Fibroblast of the aortic adventitia (primary cell): ENCODE data around the gene RABL3. TPM values are rescaled to one million over a fixed set of nuclear protein-coding genes. Genes with fewer than 3 reads are reported as not detected.
A peak's percentile ranks its signal among the peaks of the same experiment; 100 is the strongest.

Experiments used
- DNase-seq: peaks from one replicate; pipeline ENCODE4 v3.0.0-alpha.2; 2010; ENCODE audit warnings: low read depth
- H3K4me3 ChIP-seq: 2 replicates; pipeline ENCODE4 v1.5.1; 2011; ENCODE audit warnings: low read depth, mild to moderate bottlenecking, control low read depth, low read length, moderate library complexity
- total RNA-seq: library from RNA; depleted of rRNA; stranded (reverse); fragments of >200 nt; gene quantifications from 2 replicates; pipeline ENCODE4 v1.2.3, GENCODE V29; 2012; ENCODE audit warnings: low replicate concordance
- TF ChIP-seq, protein P1 (sequence below): IDR thresholded peaks from 2 replicates; pipeline ENCODE4 v1.5.1; 2011; ENCODE audit warnings: mild to moderate bottlenecking, low read length, control low read depth, inconsistent platforms; ENCODE audit not compliant: insufficient read depth

Gene RABL3
- total RNA-seq, 1 donor = 18.3 TPM

DNA sequence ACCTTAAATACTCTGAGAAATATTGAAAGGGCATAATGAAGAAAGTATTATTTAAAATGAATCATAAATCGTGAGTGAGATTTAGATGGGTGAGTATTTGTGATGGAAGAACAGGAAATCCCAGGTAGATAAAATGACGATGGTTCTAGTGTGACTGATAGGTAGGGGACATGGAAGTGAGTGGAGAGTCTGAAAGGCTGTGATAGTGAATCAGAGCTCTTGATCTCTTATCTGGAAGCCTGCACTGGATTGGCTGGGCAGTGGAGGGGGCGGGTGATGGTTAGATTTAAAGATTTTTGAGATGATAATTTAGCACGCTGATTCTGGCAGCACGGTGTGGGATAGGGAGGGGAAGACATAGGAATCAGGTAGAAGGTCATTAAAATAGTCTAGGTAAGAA lies 80.4 kb downstream of the RABL3 start:
- no peak overlapping the region for H3K4me3 ChIP-seq
- TF ChIP-seq, protein P1, sequence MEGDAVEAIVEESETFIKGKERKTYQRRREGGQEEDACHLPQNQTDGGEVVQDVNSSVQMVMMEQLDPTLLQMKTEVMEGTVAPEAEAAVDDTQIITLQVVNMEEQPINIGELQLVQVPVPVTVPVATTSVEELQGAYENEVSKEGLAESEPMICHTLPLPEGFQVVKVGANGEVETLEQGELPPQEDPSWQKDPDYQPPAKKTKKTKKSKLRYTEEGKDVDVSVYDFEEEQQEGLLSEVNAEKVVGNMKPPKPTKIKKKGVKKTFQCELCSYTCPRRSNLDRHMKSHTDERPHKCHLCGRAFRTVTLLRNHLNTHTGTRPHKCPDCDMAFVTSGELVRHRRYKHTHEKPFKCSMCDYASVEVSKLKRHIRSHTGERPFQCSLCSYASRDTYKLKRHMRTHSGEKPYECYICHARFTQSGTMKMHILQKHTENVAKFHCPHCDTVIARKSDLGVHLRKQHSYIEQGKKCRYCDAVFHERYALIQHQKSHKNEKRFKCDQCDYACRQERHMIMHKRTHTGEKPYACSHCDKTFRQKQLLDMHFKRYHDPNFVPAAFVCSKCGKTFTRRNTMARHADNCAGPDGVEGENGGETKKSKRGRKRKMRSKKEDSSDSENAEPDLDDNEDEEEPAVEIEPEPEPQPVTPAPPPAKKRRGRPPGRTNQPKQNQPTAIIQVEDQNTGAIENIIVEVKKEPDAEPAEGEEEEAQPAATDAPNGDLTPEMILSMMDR = no peak
- DNase-seq = no peak

- H3K4me3 ChIP-seq = no peak overlapping the region
- peak; percentile 31 for DNase-seq
- TF ChIP-seq, protein P1 = no peak
These were observed 81.0 kb downstream of the RABL3 start for GRCh38 chr3:120661106-120661905.

- TF ChIP-seq, protein P1 = no peak
- DNase-seq = no peak
- no peak overlapping the region for H3K4me3 ChIP-seq
These were observed 82.5 kb downstream of the RABL3 start for GRCh38 chr3:120659834-120660233.

DNA sequence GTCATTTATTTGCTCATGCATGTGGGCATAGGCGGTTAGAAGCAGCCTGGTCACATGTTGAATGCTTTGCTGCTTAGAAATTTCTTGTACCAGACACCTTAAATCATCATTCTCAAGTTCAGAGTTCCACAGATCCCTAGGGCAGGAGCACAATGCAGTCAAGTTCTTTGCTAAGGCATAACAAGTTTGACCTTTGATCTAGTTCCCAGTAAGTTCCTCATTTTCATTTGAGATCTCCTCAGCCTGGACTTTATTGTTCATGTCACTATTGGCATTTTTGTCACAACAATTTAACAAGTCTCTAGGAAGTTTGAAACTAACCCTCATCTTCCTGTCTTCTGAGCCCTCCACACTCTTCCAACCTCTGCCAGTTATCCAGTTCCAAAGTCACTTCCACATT lies 83.0 kb downstream of the RABL3 start:
- no peak for DNase-seq
- TF ChIP-seq, protein P1 = no peak
- H3K4me3 ChIP-seq = no peak overlapping the region

- DNase-seq = no peak
- H3K4me3 ChIP-seq = no peak overlapping the region
- TF ChIP-seq, protein P1 = no peak
These were observed 89.3 kb downstream of the RABL3 start for GRCh38 chr3:120652896-120653545.

DNA sequence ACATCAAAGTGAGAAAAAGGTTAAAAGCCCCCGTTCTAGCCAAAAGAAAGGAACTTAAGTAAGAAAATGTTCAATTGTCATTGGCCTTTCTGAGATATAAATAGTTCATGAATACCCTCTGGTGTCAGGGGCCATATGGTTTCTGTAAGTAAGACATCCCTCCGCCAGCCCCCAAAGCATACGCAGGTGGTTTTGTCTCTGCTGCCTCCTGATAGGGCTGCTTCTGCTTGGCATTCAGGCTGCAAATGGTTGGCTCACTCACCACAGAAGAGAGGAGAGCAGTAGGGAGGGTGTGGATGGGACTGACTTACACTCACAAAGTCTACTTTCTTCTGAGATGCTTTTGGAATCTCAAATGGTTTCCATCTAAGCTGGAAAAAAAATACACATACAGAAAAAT lies 90.0 kb downstream of the RABL3 start:
- TF ChIP-seq, protein P1 = no peak
- no peak for DNase-seq
- H3K4me3 ChIP-seq = no peak overlapping the region
